ENCODE measurements around the gene SLC1A7. TPM values are rescaled to one million over a fixed set of nuclear protein-coding genes. Genes with fewer than 3 reads are reported as not detected.

SLC1A7 gene
- total and polyA plus RNA-seq, 2 donors (not counting 1 experiment from before 2014, with no cell fraction given) = 0.10 TPM; not detected in 1

DNA sequence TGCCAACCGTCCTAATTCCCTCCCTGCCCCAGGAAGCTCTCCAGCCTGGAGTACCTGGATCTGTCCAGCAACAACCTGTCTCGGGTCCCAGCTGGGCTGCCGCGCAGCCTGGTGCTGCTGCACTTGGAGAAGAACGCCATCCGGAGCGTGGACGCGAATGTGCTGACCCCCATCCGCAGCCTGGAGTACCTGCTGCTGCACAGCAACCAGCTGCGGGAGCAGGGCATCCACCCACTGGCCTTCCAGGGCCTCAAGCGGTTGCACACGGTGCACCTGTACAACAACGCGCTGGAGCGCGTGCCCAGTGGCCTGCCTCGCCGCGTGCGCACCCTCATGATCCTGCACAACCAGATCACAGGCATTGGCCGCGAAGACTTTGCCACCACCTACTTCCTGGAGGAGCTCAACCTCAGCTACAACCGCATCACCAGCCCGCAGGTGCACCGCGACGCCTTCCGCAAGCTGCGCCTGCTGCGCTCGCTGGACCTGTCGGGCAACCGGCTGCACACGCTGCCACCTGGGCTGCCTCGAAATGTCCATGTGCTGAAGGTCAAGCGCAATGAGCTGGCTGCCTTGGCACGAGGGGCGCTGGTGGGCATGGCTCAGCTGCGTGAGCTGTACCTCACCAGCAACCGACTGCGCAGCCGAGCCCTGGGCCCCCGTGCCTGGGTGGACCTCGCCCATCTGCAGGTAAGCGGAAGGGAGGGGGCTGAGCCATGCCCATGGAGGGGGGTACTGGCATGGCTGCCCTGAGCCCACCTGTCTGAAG, 63.9 kb downstream of the SLC1A7 start:
- Histone ChIP-seq H3K4me1 (ENCODE audit: control insufficient read depth in 2 of 2, insufficient read depth in 2 of 2, low read length in 2 of 2) (no peaks in the 10 kb centered on the region), H4K20me1 (ENCODE audit: control insufficient read depth, insufficient read depth, low read length, poor library complexity, severe bottlenecking) (no peaks in the 10 kb centered on the region), H2AFZ (ENCODE audit: insufficient read depth, low read depth, low read length, poor library complexity, severe bottlenecking) (no peak overlapping the region), H3K4me3 (ENCODE audit: control extremely low read depth in 1 of 5, extremely low read depth in 1 of 5, insufficient read depth in 1 of 5, low read depth in 2 of 5, low read length in 4 of 5) (no peak overlapping the region), H3K27ac (ENCODE audit: low read length in 2 of 2) (no peak overlapping the region), H3K27me3 (replicated peaks in 1 of 4; ENCODE audit: control extremely low read depth in 1 of 4, control insufficient read depth in 3 of 4, insufficient read depth in 4 of 4, low read length in 3 of 4) (no peaks in the 10 kb centered on the region), H3K9ac (ENCODE audit: low read length) (no peak overlapping the region), H3K9me3 (ENCODE audit: control extremely low read depth in 1 of 3, control insufficient read depth in 2 of 3, insufficient read depth in 1 of 3, low read length in 2 of 3) (no peaks in the 10 kb centered on the region), H3K79me2 (ENCODE audit: control insufficient read depth, insufficient read depth, low read length) (no peaks in the 10 kb centered on the region), H3K36me3 (replicated peaks in 1 of 2; ENCODE audit: control extremely low read depth in 1 of 2, control insufficient read depth in 1 of 2, extremely low read depth in 1 of 2, insufficient read depth in 2 of 2, low read length in 1 of 2) (no peaks in the 10 kb centered on the region), H3K4me2 (replicated peaks; ENCODE audit: low read depth, low read length, poor library complexity, severe bottlenecking) (no peak overlapping the region)
- intact Hi-C loops (cut with micrococcal nuclease) = no loop called here
- ChIA-PET POLR2A (no interaction called here), CTCF (interaction anchor here (0.6 kb wide), 1 partner anchor 57 kb away, joined by 4 read pairs; no protein-coding TSS in a partner anchor)
- ATAC-seq (ENCODE audit: low read depth) (no peak), DNase-seq (no peak)
- Mint-ChIP-seq H3K4me3 (no peak overlapping the region), H3K27ac (no peak overlapping the region), H3K4me1 (no peaks in the 10 kb centered on the region), H3K9me3 (ENCODE audit: insufficient read depth) (no peaks in the 10 kb centered on the region), H3K27me3 (no peaks in the 10 kb centered on the region)
- 94% methylated on average over 46 of the region's 46 CpGs for WGBS (ENCODE audit: insufficient coverage)
- TF ChIP-seq, protein P1, sequence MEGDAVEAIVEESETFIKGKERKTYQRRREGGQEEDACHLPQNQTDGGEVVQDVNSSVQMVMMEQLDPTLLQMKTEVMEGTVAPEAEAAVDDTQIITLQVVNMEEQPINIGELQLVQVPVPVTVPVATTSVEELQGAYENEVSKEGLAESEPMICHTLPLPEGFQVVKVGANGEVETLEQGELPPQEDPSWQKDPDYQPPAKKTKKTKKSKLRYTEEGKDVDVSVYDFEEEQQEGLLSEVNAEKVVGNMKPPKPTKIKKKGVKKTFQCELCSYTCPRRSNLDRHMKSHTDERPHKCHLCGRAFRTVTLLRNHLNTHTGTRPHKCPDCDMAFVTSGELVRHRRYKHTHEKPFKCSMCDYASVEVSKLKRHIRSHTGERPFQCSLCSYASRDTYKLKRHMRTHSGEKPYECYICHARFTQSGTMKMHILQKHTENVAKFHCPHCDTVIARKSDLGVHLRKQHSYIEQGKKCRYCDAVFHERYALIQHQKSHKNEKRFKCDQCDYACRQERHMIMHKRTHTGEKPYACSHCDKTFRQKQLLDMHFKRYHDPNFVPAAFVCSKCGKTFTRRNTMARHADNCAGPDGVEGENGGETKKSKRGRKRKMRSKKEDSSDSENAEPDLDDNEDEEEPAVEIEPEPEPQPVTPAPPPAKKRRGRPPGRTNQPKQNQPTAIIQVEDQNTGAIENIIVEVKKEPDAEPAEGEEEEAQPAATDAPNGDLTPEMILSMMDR (IDR thresholded peaks at IDR 0.05) = no peak
- TF ChIP-seq EZH2 (IDR thresholded peaks at IDR 0.05; ENCODE audit: borderline replicate concordance, insufficient read depth, low read depth, low read length, poor library complexity, severe bottlenecking) = no peak

DNA sequence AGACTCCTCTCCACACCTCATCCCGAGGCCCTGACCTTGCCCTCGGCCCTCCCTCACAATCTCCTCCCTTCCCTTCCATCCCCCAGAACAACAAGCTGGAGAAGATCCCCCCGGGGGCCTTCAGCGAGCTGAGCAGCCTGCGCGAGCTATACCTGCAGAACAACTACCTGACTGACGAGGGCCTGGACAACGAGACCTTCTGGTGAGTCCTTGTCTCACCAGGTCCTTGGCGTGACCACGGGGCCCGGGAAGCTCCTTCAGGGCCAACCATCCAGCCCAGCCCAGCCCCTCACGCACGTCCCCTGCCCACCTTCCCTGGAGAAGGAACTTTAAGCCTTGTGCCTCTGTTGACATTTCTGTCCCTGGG, 64.9 kb downstream of the SLC1A7 start:
- CTCF ChIA-PET = interaction anchor here (0.6 kb wide), 1 partner anchor 56 kb away, joined by 4 read pairs; no protein-coding TSS in a partner anchor
- H3K9ac ChIP-seq (ENCODE audit: low read length) = no peak overlapping the region
- no peaks in the 10 kb centered on the region for H3K9me3 ChIP-seq (ENCODE audit: control extremely low read depth in 1 of 3, control insufficient read depth in 2 of 3, insufficient read depth in 1 of 3, low read length in 2 of 3)
- Mint-ChIP-seq H3K27me3 (no peaks in the 10 kb centered on the region), H3K9me3 (ENCODE audit: insufficient read depth) (no peaks in the 10 kb centered on the region), H3K27ac (no peak overlapping the region), H3K4me1 (no peaks in the 10 kb centered on the region), H3K4me3 (no peak overlapping the region)
- 89% methylated on average over 12 of the region's 13 CpGs for WGBS (ENCODE audit: insufficient coverage)
- no peak overlapping the region for H3K4me3 ChIP-seq (ENCODE audit: control extremely low read depth in 1 of 5, extremely low read depth in 1 of 5, insufficient read depth in 1 of 5, low read depth in 2 of 5, low read length in 4 of 5)
- H3K4me1 ChIP-seq (ENCODE audit: control insufficient read depth in 2 of 2, insufficient read depth in 2 of 2, low read length in 2 of 2) = no peaks in the 10 kb centered on the region
- H3K4me2 ChIP-seq (replicated peaks; ENCODE audit: low read depth, low read length, poor library complexity, severe bottlenecking) = no peak overlapping the region
- no peaks in the 10 kb centered on the region for H3K27me3 ChIP-seq (replicated peaks in 1 of 4; ENCODE audit: control extremely low read depth in 1 of 4, control insufficient read depth in 3 of 4, insufficient read depth in 4 of 4, low read length in 3 of 4)
- no peak for ATAC-seq (ENCODE audit: low read depth)
- H3K79me2 ChIP-seq (ENCODE audit: control insufficient read depth, insufficient read depth, low read length) = no peaks in the 10 kb centered on the region
- H3K36me3 ChIP-seq (replicated peaks in 1 of 2; ENCODE audit: control extremely low read depth in 1 of 2, control insufficient read depth in 1 of 2, extremely low read depth in 1 of 2, insufficient read depth in 2 of 2, low read length in 1 of 2) = no peaks in the 10 kb centered on the region
- no peaks in the 10 kb centered on the region for H4K20me1 ChIP-seq (ENCODE audit: control insufficient read depth, insufficient read depth, low read length, poor library complexity, severe bottlenecking)
- POLR2A ChIA-PET = no interaction called here
- no peak overlapping the region for H2AFZ ChIP-seq (ENCODE audit: insufficient read depth, low read depth, low read length, poor library complexity, severe bottlenecking)
- intact Hi-C loops (cut with micrococcal nuclease) = no loop called here
- no peak for DNase-seq
- TF ChIP-seq, protein P1 (IDR thresholded peaks at IDR 0.05) = no peak
- no peak for TF ChIP-seq EZH2 (IDR thresholded peaks at IDR 0.05; ENCODE audit: borderline replicate concordance, insufficient read depth, low read depth, low read length, poor library complexity, severe bottlenecking)
- H3K27ac ChIP-seq (ENCODE audit: low read length in 2 of 2) = no peak overlapping the region
